Transverse colon (tissue), 4 donors: ENCODE results near the gene TOP1.

Source experiments
- EP300 ChIP-seq: sonication (generic); formaldehyde crosslinking; IDR thresholded peaks from one replicate; pipeline ENCODE4 v1.6.1; 2017; ENCODE audit warnings: antibody characterized with exemption, low read depth
- POLR2A ChIP-seq: fragments of 450-650 bp; IDR thresholded peaks from one replicate; pipeline ENCODE4 v1.6.1; 2016; ENCODE audit warnings: antibody characterized with exemption, mild to moderate bottlenecking, moderate library complexity
- POLR2AphosphoS5 ChIP-seq, 3 donors: sonication (generic); formaldehyde crosslinking; IDR thresholded peaks; one replicate each; pipeline ENCODE4 v1.6.1; 2016; ENCODE audit warnings: antibody characterized with exemption in 3 of 3
- TF ChIP-seq, protein P1 (sequence below), 5 experiments: fragments of 200-600 bp in 3 of 5; fragments of 450-650 bp in 2 of 5; sonication (generic) in 3 of 5; IDR thresholded peaks; 1 replicate in 2 of 5; 2 replicates in 3 of 5; pipeline ENCODE4 v1.5.1; 2016 to 2017; ENCODE audit warnings: antibody characterized with exemption in 5 of 5, inconsistent platforms in 3 of 5, mild to moderate bottlenecking in 2 of 5, moderate library complexity in 1 of 5

DNA sequence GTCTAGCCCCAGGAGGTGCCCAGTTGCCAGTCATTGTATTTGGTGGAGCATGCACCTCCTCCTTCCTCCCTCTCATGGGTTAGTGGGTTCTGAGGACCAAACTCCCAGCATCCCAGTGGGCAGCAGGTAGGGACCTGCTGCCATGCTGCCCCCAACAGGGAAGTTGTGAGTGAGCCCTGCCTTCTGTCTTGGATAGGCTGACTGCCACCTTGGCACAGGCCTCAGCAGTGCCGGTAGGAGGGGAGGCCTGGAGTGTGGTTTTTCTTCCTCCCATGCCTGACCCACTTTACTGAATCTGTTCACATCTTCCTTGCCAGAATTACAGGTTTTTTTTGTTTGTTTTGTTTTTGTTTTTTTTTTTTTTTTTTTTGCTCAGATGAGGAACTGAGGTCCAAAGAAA, 133.3 kb downstream of the TOP1 start:
- TF ChIP-seq, protein P1, sequence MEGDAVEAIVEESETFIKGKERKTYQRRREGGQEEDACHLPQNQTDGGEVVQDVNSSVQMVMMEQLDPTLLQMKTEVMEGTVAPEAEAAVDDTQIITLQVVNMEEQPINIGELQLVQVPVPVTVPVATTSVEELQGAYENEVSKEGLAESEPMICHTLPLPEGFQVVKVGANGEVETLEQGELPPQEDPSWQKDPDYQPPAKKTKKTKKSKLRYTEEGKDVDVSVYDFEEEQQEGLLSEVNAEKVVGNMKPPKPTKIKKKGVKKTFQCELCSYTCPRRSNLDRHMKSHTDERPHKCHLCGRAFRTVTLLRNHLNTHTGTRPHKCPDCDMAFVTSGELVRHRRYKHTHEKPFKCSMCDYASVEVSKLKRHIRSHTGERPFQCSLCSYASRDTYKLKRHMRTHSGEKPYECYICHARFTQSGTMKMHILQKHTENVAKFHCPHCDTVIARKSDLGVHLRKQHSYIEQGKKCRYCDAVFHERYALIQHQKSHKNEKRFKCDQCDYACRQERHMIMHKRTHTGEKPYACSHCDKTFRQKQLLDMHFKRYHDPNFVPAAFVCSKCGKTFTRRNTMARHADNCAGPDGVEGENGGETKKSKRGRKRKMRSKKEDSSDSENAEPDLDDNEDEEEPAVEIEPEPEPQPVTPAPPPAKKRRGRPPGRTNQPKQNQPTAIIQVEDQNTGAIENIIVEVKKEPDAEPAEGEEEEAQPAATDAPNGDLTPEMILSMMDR (IDR thresholded peaks at IDR 0.05), result no peak
- TF ChIP-seq POLR2A, result no peak
- no peak for TF ChIP-seq EP300
- TF ChIP-seq POLR2AphosphoS5 (IDR thresholded peaks at IDR 0.05), result no peak
